Lower leg skin (tissue), 3 donors: Measurements from ENCODE around the gene PGLYRP4.

ENCODE experiments used
- POLR2A ChIP-seq, 2 donors: fragments of 450-650 bp; IDR thresholded peaks; one replicate each; pipeline ENCODE4 v1.6.1; 2016 to 2017; ENCODE audit warnings: antibody characterized with exemption in 2 of 2, mild to moderate bottlenecking in 1 of 2, moderate library complexity in 1 of 2
- TF ChIP-seq, protein P1 (sequence below), 3 donors: fragments of 450-650 bp; IDR thresholded peaks; one replicate each; pipeline ENCODE4 v1.5.1; 2016; ENCODE audit warnings: antibody characterized with exemption in 3 of 3, mild to moderate bottlenecking in 3 of 3, moderate library complexity in 2 of 3

DNA sequence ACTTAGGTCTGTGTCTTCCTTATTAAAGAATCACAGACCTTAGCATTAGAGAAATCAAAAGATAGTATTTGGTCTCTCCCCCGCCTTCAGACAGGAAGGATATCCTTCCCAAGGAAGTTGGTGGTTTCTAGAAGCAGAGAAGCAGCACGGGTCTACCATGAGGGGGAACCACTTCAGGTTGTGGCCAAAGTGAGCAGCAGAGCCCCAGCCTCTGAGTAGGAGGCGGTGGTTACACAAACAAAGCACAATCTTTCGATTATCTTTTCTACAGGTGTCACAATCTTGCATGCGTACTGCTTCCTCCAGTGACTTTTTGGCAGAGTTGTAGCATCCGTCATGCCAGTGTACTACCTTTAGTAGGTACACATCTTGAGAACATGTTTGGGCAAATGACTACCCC is 8.8 kb downstream of the PGLYRP4 start:
- TF ChIP-seq, protein P1, sequence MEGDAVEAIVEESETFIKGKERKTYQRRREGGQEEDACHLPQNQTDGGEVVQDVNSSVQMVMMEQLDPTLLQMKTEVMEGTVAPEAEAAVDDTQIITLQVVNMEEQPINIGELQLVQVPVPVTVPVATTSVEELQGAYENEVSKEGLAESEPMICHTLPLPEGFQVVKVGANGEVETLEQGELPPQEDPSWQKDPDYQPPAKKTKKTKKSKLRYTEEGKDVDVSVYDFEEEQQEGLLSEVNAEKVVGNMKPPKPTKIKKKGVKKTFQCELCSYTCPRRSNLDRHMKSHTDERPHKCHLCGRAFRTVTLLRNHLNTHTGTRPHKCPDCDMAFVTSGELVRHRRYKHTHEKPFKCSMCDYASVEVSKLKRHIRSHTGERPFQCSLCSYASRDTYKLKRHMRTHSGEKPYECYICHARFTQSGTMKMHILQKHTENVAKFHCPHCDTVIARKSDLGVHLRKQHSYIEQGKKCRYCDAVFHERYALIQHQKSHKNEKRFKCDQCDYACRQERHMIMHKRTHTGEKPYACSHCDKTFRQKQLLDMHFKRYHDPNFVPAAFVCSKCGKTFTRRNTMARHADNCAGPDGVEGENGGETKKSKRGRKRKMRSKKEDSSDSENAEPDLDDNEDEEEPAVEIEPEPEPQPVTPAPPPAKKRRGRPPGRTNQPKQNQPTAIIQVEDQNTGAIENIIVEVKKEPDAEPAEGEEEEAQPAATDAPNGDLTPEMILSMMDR (IDR thresholded peaks at IDR 0.05), result no peak
- TF ChIP-seq POLR2A (IDR thresholded peaks at IDR 0.05), result no peak
